ENCODE data around the gene DYNC2H1.

- TF ChIP-seq POLR2A (IDR thresholded peaks at IDR 0.05), result no peak
- TF ChIP-seq, protein P1, sequence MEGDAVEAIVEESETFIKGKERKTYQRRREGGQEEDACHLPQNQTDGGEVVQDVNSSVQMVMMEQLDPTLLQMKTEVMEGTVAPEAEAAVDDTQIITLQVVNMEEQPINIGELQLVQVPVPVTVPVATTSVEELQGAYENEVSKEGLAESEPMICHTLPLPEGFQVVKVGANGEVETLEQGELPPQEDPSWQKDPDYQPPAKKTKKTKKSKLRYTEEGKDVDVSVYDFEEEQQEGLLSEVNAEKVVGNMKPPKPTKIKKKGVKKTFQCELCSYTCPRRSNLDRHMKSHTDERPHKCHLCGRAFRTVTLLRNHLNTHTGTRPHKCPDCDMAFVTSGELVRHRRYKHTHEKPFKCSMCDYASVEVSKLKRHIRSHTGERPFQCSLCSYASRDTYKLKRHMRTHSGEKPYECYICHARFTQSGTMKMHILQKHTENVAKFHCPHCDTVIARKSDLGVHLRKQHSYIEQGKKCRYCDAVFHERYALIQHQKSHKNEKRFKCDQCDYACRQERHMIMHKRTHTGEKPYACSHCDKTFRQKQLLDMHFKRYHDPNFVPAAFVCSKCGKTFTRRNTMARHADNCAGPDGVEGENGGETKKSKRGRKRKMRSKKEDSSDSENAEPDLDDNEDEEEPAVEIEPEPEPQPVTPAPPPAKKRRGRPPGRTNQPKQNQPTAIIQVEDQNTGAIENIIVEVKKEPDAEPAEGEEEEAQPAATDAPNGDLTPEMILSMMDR (IDR thresholded peaks at IDR 0.05), result no peak
These were observed 377.9 kb downstream of the DYNC2H1 start for GRCh38 chr11:103487113-103487512.
